SH-SY5Y (cell line): Measurements from ENCODE around the gene UBE2E3.

ENCODE experiments used
- GATA2 ChIP-seq: IDR thresholded peaks from 2 replicates; pipeline ENCODE4 v1.6.1; 2011; ENCODE audit warnings: mild to moderate bottlenecking, low read depth, low read length
- GATA3 ChIP-seq: IDR thresholded peaks from 2 replicates; pipeline ENCODE4 v1.6.1; 2011; ENCODE audit warnings: low read depth, mild to moderate bottlenecking, low read length, moderate library complexity

The UBE2E3 gene

GRCh38 chr2:180962727-180963314 is 17.6 kb upstream of the UBE2E3 start:
- TF ChIP-seq GATA3 (no peak), GATA2 (no peak)

- TF ChIP-seq GATA3 (no peak), GATA2 (no peak)
Observed at GRCh38 chr2:180966378-180966777, 14.0 kb upstream of the UBE2E3 start.

GRCh38 chr2:180969124-180969523 is 11.3 kb upstream of the UBE2E3 start:
- no peak for TF ChIP-seq GATA3
- TF ChIP-seq GATA2: no peak

- TF ChIP-seq GATA3 (no peak), GATA2 (no peak)
Observed at GRCh38 chr2:180970016-180970415, 10.4 kb upstream of the UBE2E3 start.

GRCh38 chr2:180971811-180972210 is 8.6 kb upstream of the UBE2E3 start:
- TF ChIP-seq GATA2: no peak
- no peak for TF ChIP-seq GATA3

GRCh38 chr2:180975585-180975984 is 4.8 kb upstream of the UBE2E3 start:
- TF ChIP-seq GATA2 (no peak), GATA3 (no peak)

- TF ChIP-seq GATA2 (no peak), GATA3 (no peak)
Observed at GRCh38 chr2:180978903-180979748, 1.3 kb upstream of the UBE2E3 start.

- TF ChIP-seq GATA3 (no peak), GATA2 (no peak)
Observed at GRCh38 chr2:180979749-180980105, 678 bp upstream of the UBE2E3 start.

- TF ChIP-seq GATA2 (no peak), GATA3 (no peak)
Observed at GRCh38 chr2:180980943-180981911, 822 bp downstream of the UBE2E3 start.

- TF ChIP-seq GATA3 (no peak), GATA2 (no peak)
Observed at GRCh38 chr2:180983468-180984242, 3.2 kb downstream of the UBE2E3 start.

- no peak for TF ChIP-seq GATA2
- no peak for TF ChIP-seq GATA3
Observed at GRCh38 chr2:180985771-180986395, 5.5 kb downstream of the UBE2E3 start.

- TF ChIP-seq GATA3 (no peak), GATA2 (no peak)
Observed at GRCh38 chr2:180987146-180987545, 6.7 kb downstream of the UBE2E3 start.

- no peak for TF ChIP-seq GATA3
- no peak for TF ChIP-seq GATA2
Observed at GRCh38 chr2:180990337-180990736, 9.9 kb downstream of the UBE2E3 start.

- TF ChIP-seq GATA2: no peak
- no peak for TF ChIP-seq GATA3
Observed at GRCh38 chr2:180990794-180991193, 10.4 kb downstream of the UBE2E3 start.

- no peak for TF ChIP-seq GATA2
- no peak for TF ChIP-seq GATA3
Observed at GRCh38 chr2:180991361-180991760, 11.0 kb downstream of the UBE2E3 start.
